K562 (cell line): ENCODE measurements around the gene RBPMS2. TPM values are rescaled to one million over a fixed set of nuclear protein-coding genes. Genes with fewer than 3 reads are reported as not detected.
A peak's percentile ranks its signal among the peaks of the same experiment; 100 is the strongest.

ENCODE experiments used
- ATAC-seq: fragments of 200-7000 bp; cut with Tn5 transposase; 3 replicates; pipeline ENCODE4 v1.9.1; 2020; ENCODE audit warnings: moderate library complexity
- BruUV-seq: library from RNA; stranded (reverse); fragments of 400-500 nt; replicated peaks from 2 replicates; lab custom pipeline; 2021; lab: Mats Ljungman, UMichigan
- CTCF ChIA-PET: fragments of 300-600 bp; formaldehyde crosslinking; extraction: SDS; loops from one replicate; lab custom pipeline; 2021; ENCODE audit warnings: low intra/inter-chr PET ratio; lab: Yijun Ruan, JAX
- POLR2A ChIA-PET: fragments of 300-600, 350-650 bp; sonication (Branson Sonifier 250); formaldehyde crosslinking; extraction: SDS; loops from one replicate; lab custom pipeline; 2021; ENCODE audit warnings: antibody characterized with exemption, inconsistent platforms; lab: Yijun Ruan, JAX
- DNase-seq, 4 experiments: peaks; one replicate each; pipeline versions ENCODE4 v3.0.0 to v3.0.0-alpha.2; 2011 to 2018; ENCODE audit warnings: low spot score in 3 of 4, mixed read lengths in 3 of 4; ENCODE audit errors: extremely low read depth in 1 of 4
- FAIRE-seq: peaks from 2 replicates; lab custom pipeline; 2011; peaks lifted over from hg19 to GRCh38; lab: Jason Lieb, UNC
- H2AFZ ChIP-seq: 2 replicates; pipeline ENCODE4 v1.6.0; 2011; ENCODE audit warnings: low read depth, low read length, control low read depth, inconsistent platforms
- H3K27ac ChIP-seq: fragments of 200-600 bp; 3 replicates; pipeline ENCODE4 v1.8.0; 2011; ENCODE audit warnings: low read depth, mild to moderate bottlenecking, control low read depth, inconsistent platforms, low read length, moderate library complexity, mixed read lengths; ENCODE audit errors: extremely low read depth
- H3K27me3 ChIP-seq, 2 experiments: fragments of 300-600 bp in 1 of 2; 2 replicates in 1 of 2; 3 replicates in 1 of 2; pipeline versions ENCODE4 v1.6.0 to v1.8.0; 2011; ENCODE audit warnings: inconsistent platforms in 2 of 2, low read length in 2 of 2, mild to moderate bottlenecking in 1 of 2, mixed read lengths in 1 of 2, moderate library complexity in 1 of 2; ENCODE audit not compliant: control insufficient read depth in 2 of 2, insufficient read depth in 2 of 2
- H3K36me3 ChIP-seq: fragments of 300-600 bp; 3 replicates; pipeline ENCODE4 v1.8.0; 2011; ENCODE audit warnings: mild to moderate bottlenecking, low read length, inconsistent platforms; ENCODE audit not compliant: control insufficient read depth, insufficient read depth
- H3K4me1 ChIP-seq, 2 experiments: fragments of 200-600 bp in 1 of 2; replicated peaks in 1 of 2; 2 replicates in 1 of 2; 3 replicates in 1 of 2; pipeline versions ENCODE4 v1.5.1 to v1.8.0; 2011; ENCODE audit warnings: inconsistent platforms in 2 of 2, low read length in 2 of 2, mild to moderate bottlenecking in 1 of 2, mixed read lengths in 1 of 2, moderate library complexity in 1 of 2; ENCODE audit not compliant: control insufficient read depth in 2 of 2, insufficient read depth in 2 of 2
- H3K4me2 ChIP-seq: 2 replicates; pipeline ENCODE4 v1.6.1; 2011; ENCODE audit warnings: low read length, control low read depth, inconsistent platforms, mixed read lengths; ENCODE audit not compliant: insufficient read depth
- H3K4me3 ChIP-seq: fragments of 200-600 bp; sonication (generic), shearing (Covaris generic); 2 replicates; pipeline ENCODE4 v1.5.1; 2016; ENCODE audit warnings: control low read depth, inconsistent platforms
- H3K79me2 ChIP-seq: fragments of 200-600 bp; 3 replicates; pipeline ENCODE4 v1.8.0; 2011; ENCODE audit warnings: low read length, inconsistent platforms; ENCODE audit not compliant: control insufficient read depth, insufficient read depth
- H3K9ac ChIP-seq, 2 experiments: 2 replicates each; pipeline versions ENCODE4 v1.6.0 to v1.6.1; 2011; ENCODE audit warnings: low read depth in 2 of 2, low read length in 2 of 2, control low read depth in 1 of 2, inconsistent platforms in 1 of 2, mild to moderate bottlenecking in 1 of 2, mixed read lengths in 1 of 2; ENCODE audit not compliant: insufficient read depth in 1 of 2
- H3K9me1 ChIP-seq: one replicate; pipeline ENCODE4 v1.6.0; 2011; ENCODE audit warnings: inconsistent platforms, mild to moderate bottlenecking, low read length, moderate library complexity; ENCODE audit not compliant: control insufficient read depth, insufficient read depth
- H3K9me3 ChIP-seq: replicated peaks from 2 replicates; pipeline ENCODE4 v1.5.1; 2011; ENCODE audit warnings: low read depth, low read length, inconsistent platforms; ENCODE audit not compliant: control insufficient read depth, insufficient read depth
- H4K20me1 ChIP-seq: replicated peaks from 2 replicates; pipeline ENCODE4 v1.6.1; 2011; ENCODE audit warnings: low read length, inconsistent platforms, mixed read lengths; ENCODE audit not compliant: control insufficient read depth, insufficient read depth
- CREM ChIP-seq: IDR thresholded peaks from 2 replicates; pipeline ENCODE4 v1.6.1; 2014; ENCODE audit warnings: antibody characterized with exemption, low read depth
- CTCF ChIP-seq, 3 experiments: IDR thresholded peaks in 2 of 3; conservative IDR thresholded peaks in 1 of 3; 2 replicates each; pipeline ENCODE4 v1.5.1; 2011 to 2012; ENCODE audit warnings: low read length in 3 of 3, mild to moderate bottlenecking in 3 of 3, control low read depth in 2 of 3, improper control_type of control experiment in 1 of 3, inconsistent platforms in 1 of 3, low read depth in 1 of 3, mixed read lengths in 1 of 3, moderate library complexity in 1 of 3; ENCODE audit not compliant: insufficient read depth in 2 of 3
- EHMT2 ChIP-seq: fragments of 450-650 bp; IDR thresholded peaks from 2 replicates; pipeline ENCODE4 v1.6.1; 2018; ENCODE audit warnings: antibody characterized with exemption
- KLF10 ChIP-seq: fragments of 250-450 bp; sonication (Bioruptor Pico); IDR thresholded peaks from 2 replicates; pipeline ENCODE4 v1.6.1; 2021; ENCODE audit warnings: matching md5 sums
- RAD21 ChIP-seq, 2 experiments: fragments of 250-450 bp in 1 of 2; fragments of 450-650 bp in 1 of 2; sonication (Bioruptor Pico) in 1 of 2; formaldehyde crosslinking in 1 of 2; IDR thresholded peaks in 1 of 2; conservative IDR thresholded peaks in 1 of 2; 2 replicates each; pipeline versions ENCODE4 v1.4.0 to v1.8.0; 2020 to 2022; ENCODE audit warnings: mild to moderate bottlenecking in 2 of 2, moderate library complexity in 1 of 2
- REST ChIP-seq, 2 experiments: fragments of 450-650 bp; formaldehyde crosslinking in 1 of 2; IDR thresholded peaks; 2 replicates each; pipeline versions ENCODE4 v1.4.0 to v1.6.1; 2014 to 2020; ENCODE audit warnings: mild to moderate bottlenecking in 2 of 2, borderline replicate concordance in 1 of 2, low read depth in 1 of 2
- SMC3 ChIP-seq: conservative IDR thresholded peaks from 2 replicates; pipeline ENCODE4 v1.6.1; 2011; ENCODE audit warnings: low read depth, low read length, improper control_type of control experiment; ENCODE audit not compliant: insufficient read depth
- ZBTB1 ChIP-seq: sonication (generic); formaldehyde crosslinking; IDR thresholded peaks from 2 replicates; pipeline ENCODE4 v1.8.1; 2023; ENCODE audit warnings: missing genetic modification reagents, low read depth, mild to moderate bottlenecking, borderline replicate concordance
- WGBS: fragments of 100-300 bp; shearing (Covaris generic); methylation state at CpG from one replicate; pipeline ENCODE4 v1.1.6; 2016; ENCODE audit warnings: low coverage, mixed read lengths; ENCODE audit not compliant: insufficient coverage; ENCODE audit errors: missing lambda C conversion rate; 5-methylcytosine and 5-hydroxymethylcytosine counted together
- in situ Hi-C: fragments of 300-500 bp; cut with MboI; formaldehyde crosslinking; loops from 4 replicates; pipeline ENCODE4 v1.15.0; 2018; ENCODE audit warnings: inconsistent platforms, mixed read lengths
- intact Hi-C: fragments of 100-400 bp; cut with micrococcal nuclease; formaldehyde crosslinking; loops from 2 replicates; pipeline ENCODE4 v1.14.2; 2022
- polyA plus RNA-seq, 8 experiments: library from polyadenylated mRNA; depleted of rRNA in 4 of 8; stranded (reverse) in 5 of 8; unstranded in 3 of 8; fragments of >200 nt; fragmentation: Nextera tagmentation in 2 of 8; fragmentation: Illumina TruSeq in 1 of 8; extraction: Ambion mirVana in 2 of 8; extraction: Trizol in 1 of 8; gene quantifications; 2 replicates each; pipeline versions ENCODE4 v1.2.1 to v1.2.3, GENCODE V29; 2011 to 2014; ENCODE audit warnings: inconsistent platforms in 1 of 8, missing spikeins in 1 of 8
- total RNA-seq, 7 experiments: library from RNA; depleted of rRNA in 6 of 7; stranded (reverse); fragments of >200 nt in 6 of 7; fragmentation: Illumina TruSeq in 2 of 7; extraction: Trizol in 2 of 7; gene quantifications; 2 replicates each; pipeline versions ENCODE4 v1.2.1 to v1.2.3, GENCODE V29; 2011 to 2021; ENCODE audit warnings: low replicate concordance in 1 of 7

The RBPMS2 gene
- total and polyA plus RNA-seq, 9 of the 15 experiments (the other 6 are each of a cell fraction or from before 2014, with no cell fraction given): 0.11 to 2.6 (median 0.37) TPM; not detected in 1

DNA sequence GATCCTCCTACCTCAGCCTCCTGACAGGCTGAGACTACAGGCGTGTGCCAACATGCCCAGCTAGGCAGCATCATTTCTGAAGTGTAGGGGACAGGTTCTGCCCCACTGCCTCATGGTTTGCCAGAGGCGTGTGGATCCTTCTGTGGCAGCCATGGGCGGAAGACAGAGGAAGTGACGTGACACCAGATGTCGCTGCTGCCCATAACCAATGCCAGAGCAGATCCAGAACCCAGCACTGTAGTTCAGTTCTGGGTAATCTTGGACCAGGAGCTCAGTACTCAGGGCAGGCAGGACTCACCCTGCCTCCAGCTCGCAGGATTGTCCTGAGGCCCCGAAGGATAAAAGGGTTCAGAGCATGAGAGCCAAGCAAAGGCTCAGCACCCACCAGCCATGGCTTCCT lies 8.2 kb downstream of the RBPMS2 start:
- FAIRE-seq (peak; percentile 67), DNase-seq (peak in 1 of 4 experiments; percentile 25), ATAC-seq (peak; percentile 82)
- POLR2A ChIA-PET: no interaction called here
- intact Hi-C loops (loop anchor here (1.0 kb wide), 1 partner anchor 43 kb away; no protein-coding TSS in a partner anchor), in situ Hi-C loops (no loop called here)
- WGBS: 25% methylated on average over 6 of the region's 7 CpGs
- no peaks in the 10 kb centered on the region for H3K79me2 ChIP-seq
- TF ChIP-seq ZBTB1 (CRISPR knock-in tag): no peak
- TF ChIP-seq CTCF (IDR thresholded peaks at IDR 0.05 in 2 of 3, conservative IDR thresholded peaks at IDR 0.05 in 1 of 3; ENCODE audit: insufficient read depth in 2 of 3, low read depth in 1 of 3, low read length in 3 of 3): peak; percentile 41 to 43 (median 42); a peak in 4 of 6 replicates
- 0 out of 2 replicates have a peak, but pooled peaks have one; percentile 16 for TF ChIP-seq EHMT2
- TF ChIP-seq RAD21 (CRISPR knock-in tag; conservative IDR thresholded peaks at IDR 0.05 in 1 of 2, IDR thresholded peaks at IDR 0.05 in 1 of 2): peak in 1 of 2 experiments; percentile 46; a peak in 2 of 4 replicates
- no peak for TF ChIP-seq KLF10 (CRISPR knock-in tag)
- TF ChIP-seq REST (IDR thresholded peaks at IDR 0.05; ENCODE audit: borderline replicate concordance): peak; percentile 51; the same call in 1 of the 2 replicates
- no peak for TF ChIP-seq REST (CRISPR knock-in tag; IDR thresholded peaks at IDR 0.05; ENCODE audit: low read depth)
- peak; percentile 44; the same call in 1 of the 2 replicates for TF ChIP-seq CREM
- 0 out of 2 replicates have a peak, but pooled peaks have one; percentile 20 for TF ChIP-seq SMC3
- BruUV-seq: no TSS peak
- peak overlapping the region; percentile 75 for H2AFZ ChIP-seq
- CTCF ChIA-PET: interaction anchor here (0.6 to 0.7 kb wide), 3 partner anchors 43 to 242 kb away, joined by 3 to 4 read pairs (median 3); no protein-coding TSS in a partner anchor
- peaks cover 2% of the 10 kb centered on the region for H3K9me1 ChIP-seq
- peaks cover 0 to 1% of the 10 kb centered on the region in 2 experiments; a peak in 4 of 5 replicates for H3K4me1 ChIP-seq
- no peaks in the 10 kb centered on the region for H3K36me3 ChIP-seq
- H3K4me3 ChIP-seq: no peak overlapping the region
- 0 out of 2 replicates have a peak overlapping the region, but pooled peaks have one; percentile 14 for H3K4me2 ChIP-seq
- H3K27ac ChIP-seq: no peak overlapping the region
- peak overlapping the region in 1 of 2 experiments; percentile 71; a peak in 1 of 4 replicates for H3K9ac ChIP-seq
- no peaks in the 10 kb centered on the region for H4K20me1 ChIP-seq
- H3K9me3 ChIP-seq: no peaks in the 10 kb centered on the region
- H3K27me3 ChIP-seq: peaks cover 0 to 19% of the 10 kb centered on the region in 2 experiments; a peak in 2 of 5 replicates
